ENCODE measurements around the gene SCN7A. TPM values are rescaled to one million over a fixed set of nuclear protein-coding genes. Genes with fewer than 3 reads are reported as not detected.

Gene SCN7A
- total RNA-seq, 1 donor from 2014 or later: 69.0 TPM

- no peaks in the 10 kb centered on the region for H3K9me3 ChIP-seq
- ATAC-seq (no peak), DNase-seq (no peak)
- TF ChIP-seq CTCF (IDR thresholded peaks at IDR 0.05): no peak
- no peaks in the 10 kb centered on the region for H3K27me3 ChIP-seq (ENCODE audit: low read depth)
- H3K36me3 ChIP-seq: no peaks in the 10 kb centered on the region
- H3K4me3 ChIP-seq: no peak overlapping the region
- no peaks in the 10 kb centered on the region for H3K4me1 ChIP-seq
- intact Hi-C loops (cut with DNase I): no loop called here
- H3K27ac ChIP-seq: no peak overlapping the region
Observed at GRCh38 chr2:166380615-166381014, 113.4 kb downstream of the SCN7A start.

- no peak for DNase-seq
- H3K27ac ChIP-seq: no peak overlapping the region
- ATAC-seq: no peak
- H3K36me3 ChIP-seq: no peaks in the 10 kb centered on the region
- TF ChIP-seq CTCF (IDR thresholded peaks at IDR 0.05): no peak
- H3K9me3 ChIP-seq: no peaks in the 10 kb centered on the region
- peaks cover 12% of the 10 kb centered on the region for H3K4me1 ChIP-seq
- H3K27me3 ChIP-seq (ENCODE audit: low read depth): no peaks in the 10 kb centered on the region
- intact Hi-C loops (cut with DNase I): no loop called here
- peak overlapping the region; percentile 68 for H3K4me3 ChIP-seq
Observed at GRCh38 chr2:166376873-166377272, 117.2 kb downstream of the SCN7A start.

DNA sequence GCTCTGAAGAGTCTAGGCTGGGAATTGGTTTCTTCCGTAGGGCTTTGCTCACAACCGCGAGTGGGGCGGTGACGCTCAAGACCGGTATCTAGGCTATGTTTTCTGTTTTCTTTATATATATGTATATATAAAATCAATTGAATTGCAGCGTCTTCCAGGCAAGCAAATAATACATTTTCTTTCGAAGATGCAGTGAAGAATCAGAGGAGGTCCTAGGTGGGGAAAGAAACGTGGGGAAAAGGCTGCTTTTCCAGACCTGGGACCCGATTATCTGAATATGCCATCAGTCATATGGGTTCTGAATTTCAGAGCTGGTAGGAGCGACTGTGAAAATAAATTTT is 117.6 kb downstream of the SCN7A start:
- peak overlapping the region; percentile 66 for H3K27ac ChIP-seq
- no peaks in the 10 kb centered on the region for H3K36me3 ChIP-seq
- DNase-seq (no peak), ATAC-seq (no peak)
- no peaks in the 10 kb centered on the region for H3K27me3 ChIP-seq (ENCODE audit: low read depth)
- H3K4me1 ChIP-seq: peaks cover 12% of the 10 kb centered on the region
- peak overlapping the region; percentile 68 for H3K4me3 ChIP-seq
- no peak for TF ChIP-seq CTCF (IDR thresholded peaks at IDR 0.05)
- intact Hi-C loops (cut with DNase I): no loop called here
- H3K9me3 ChIP-seq: no peaks in the 10 kb centered on the region

DNA sequence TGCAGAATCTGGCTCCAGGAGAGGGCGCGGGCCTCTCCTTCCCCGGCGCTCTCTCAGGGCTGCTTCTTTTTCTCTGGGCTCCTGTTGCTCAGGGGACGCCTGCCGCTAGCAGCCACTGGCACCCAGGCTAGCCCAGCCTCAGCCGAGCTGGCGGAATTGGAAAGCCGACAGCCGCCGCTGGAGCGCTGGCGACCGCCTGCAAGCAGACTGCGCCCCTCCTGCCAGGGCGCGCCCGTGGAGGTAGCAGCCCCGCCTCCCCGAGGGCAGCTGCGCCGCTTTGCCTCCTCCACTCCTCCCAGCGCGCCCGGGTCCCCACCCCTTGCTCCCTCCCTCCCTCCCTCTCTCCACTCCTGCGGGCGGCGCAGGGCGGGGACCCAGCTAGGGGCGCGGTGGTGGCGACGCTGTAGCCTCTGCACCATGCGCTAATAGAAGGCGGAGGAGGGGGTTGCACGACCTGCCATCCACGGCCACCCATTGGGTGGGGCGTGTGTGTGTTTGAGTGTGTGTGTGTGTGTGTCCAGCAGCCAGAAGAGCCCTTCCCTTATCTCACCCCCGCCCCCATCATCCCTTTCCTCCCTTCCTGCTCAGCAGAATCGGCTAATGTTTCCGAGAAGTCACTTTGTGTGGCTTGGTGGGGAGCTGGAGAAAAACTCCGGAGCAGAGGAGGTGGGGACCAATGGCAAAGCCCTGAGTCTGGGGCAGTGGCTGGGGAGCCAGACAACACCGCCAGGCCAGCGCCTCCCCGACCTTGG is 118.1 kb downstream of the SCN7A start, which contains the start of gene SCN9A:
Gene SCN9A (minus strand): TSS at position 209 of the 752 bp plus-strand sequence. CDS start 64,188 bp downstream, outside the sequence.
- Histone ChIP-seq H3K4me3 (peak within 1 kb of the TSS; percentile 68), H3K27me3 (ENCODE audit: low read depth) (no peaks in the 10 kb centered on the region), H3K4me1 (peaks cover 12% of the 10 kb centered on the region), H3K27ac (peak within 1 kb of the TSS; percentile 66), H3K9me3 (no peaks in the 10 kb centered on the region), H3K36me3 (no peaks in the 10 kb centered on the region)
- peak; percentile 88 for DNase-seq
- intact Hi-C loops (cut with DNase I): no loop called here
- no peak for TF ChIP-seq CTCF (IDR thresholded peaks at IDR 0.05)
- ATAC-seq: peak; percentile 97 to 98

GRCh38 chr2:166375195-166375735 is 118.8 kb downstream of the SCN7A start:
- DNase-seq (no peak), ATAC-seq (peak in 1 of 2 donors; percentile 63)
- no peaks in the 10 kb centered on the region for H3K27me3 ChIP-seq (ENCODE audit: low read depth)
- peaks cover 12% of the 10 kb centered on the region for H3K4me1 ChIP-seq
- H3K4me3 ChIP-seq: peak overlapping the region; percentile 68
- H3K36me3 ChIP-seq: no peaks in the 10 kb centered on the region
- intact Hi-C loops (cut with DNase I): no loop called here
- H3K9me3 ChIP-seq: no peaks in the 10 kb centered on the region
- no peak for TF ChIP-seq CTCF (IDR thresholded peaks at IDR 0.05)
- peak overlapping the region; percentile 66 for H3K27ac ChIP-seq

Data from lower lobe of right lung (tissue), 2 donors.